HG02588 (cell line): ENCODE results near the gene CBX6.

Experiments
- ATAC-seq: cut with Tn5 transposase; IDR thresholded peaks from one replicate; pipeline ENCODE4 v1.9.1; 2021; ENCODE audit warnings: mild to moderate bottlenecking, moderate library complexity; ENCODE audit not compliant: unreplicated experiment

The CBX6 gene

GRCh38 chr22:38841211-38841610 lies 30.8 kb downstream of the CBX6 start:
- no peak for ATAC-seq

GRCh38 chr22:38840129-38840528 lies 31.9 kb downstream of the CBX6 start:
- ATAC-seq: no peak

GRCh38 chr22:38839686-38840085 lies 32.3 kb downstream of the CBX6 start:
- ATAC-seq: no peak

- no peak for ATAC-seq
These were observed 34.5 kb downstream of the CBX6 start for GRCh38 chr22:38837414-38837928.

- no peak for ATAC-seq
These were observed 36.1 kb downstream of the CBX6 start for GRCh38 chr22:38835888-38836301.

- no peak for ATAC-seq
These were observed 37.0 kb downstream of the CBX6 start for GRCh38 chr22:38834991-38835390.

- no peak for ATAC-seq
These were observed 37.6 kb downstream of the CBX6 start for GRCh38 chr22:38834215-38834953.

- no peak for ATAC-seq
These were observed 39.0 kb downstream of the CBX6 start for GRCh38 chr22:38833061-38833460.

- ATAC-seq: no peak
These were observed 39.7 kb downstream of the CBX6 start for GRCh38 chr22:38832005-38832978.

GRCh38 chr22:38831166-38831945 lies 40.7 kb downstream of the CBX6 start:
- no peak for ATAC-seq

GRCh38 chr22:38830845-38831108 lies 41.2 kb downstream of the CBX6 start:
- no peak for ATAC-seq

- no peak for ATAC-seq
These were observed 41.8 kb downstream of the CBX6 start for GRCh38 chr22:38830026-38830844.

GRCh38 chr22:38829485-38829884 lies 42.5 kb downstream of the CBX6 start:
- no peak for ATAC-seq

GRCh38 chr22:38828616-38829205 lies 43.3 kb downstream of the CBX6 start:
- no peak for ATAC-seq

GRCh38 chr22:38828191-38828590 lies 43.8 kb downstream of the CBX6 start:
- ATAC-seq: no peak

- ATAC-seq: no peak
These were observed 44.5 kb downstream of the CBX6 start for GRCh38 chr22:38827510-38827909.

- no peak for ATAC-seq
These were observed 45.2 kb downstream of the CBX6 start for GRCh38 chr22:38826801-38827200.

GRCh38 chr22:38826386-38826785 lies 45.6 kb downstream of the CBX6 start:
- no peak for ATAC-seq

- no peak for ATAC-seq
These were observed 47.4 kb downstream of the CBX6 start for GRCh38 chr22:38824585-38824984.

- no peak for ATAC-seq
These were observed 48.4 kb downstream of the CBX6 start for GRCh38 chr22:38823637-38824036.
